Measurements from ENCODE around the gene MAML3. TPM values are rescaled to one million over a fixed set of nuclear protein-coding genes. Genes with fewer than 3 reads are reported as not detected.

Gene MAML3
- total and polyA plus RNA-seq, 12 donors: 1.1 to 4.6 (median 2.6) TPM

DNA sequence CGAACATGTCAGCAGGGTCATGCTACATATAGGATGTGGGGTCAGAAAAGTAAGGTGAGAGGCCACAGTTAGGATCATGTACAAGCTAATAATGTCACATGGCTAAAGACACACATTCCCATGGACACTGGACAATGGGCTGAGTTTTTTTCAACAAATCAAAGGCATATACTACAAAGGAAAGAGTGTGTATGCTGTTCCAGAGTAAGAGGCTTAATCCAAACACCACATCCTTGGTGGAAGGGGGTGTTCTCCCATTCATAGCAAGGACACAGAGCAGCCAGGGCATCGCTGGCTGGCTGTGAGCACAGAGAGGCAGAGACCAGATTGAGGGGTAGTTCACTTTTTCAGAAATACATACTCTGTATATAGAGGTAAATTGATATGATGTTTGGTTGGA, 356.7 kb downstream of the MAML3 start:
- H3K9me3 ChIP-seq: no peaks in the 10 kb centered on the region
- no peak overlapping the region for H3K27ac ChIP-seq
- TF ChIP-seq, protein P1, sequence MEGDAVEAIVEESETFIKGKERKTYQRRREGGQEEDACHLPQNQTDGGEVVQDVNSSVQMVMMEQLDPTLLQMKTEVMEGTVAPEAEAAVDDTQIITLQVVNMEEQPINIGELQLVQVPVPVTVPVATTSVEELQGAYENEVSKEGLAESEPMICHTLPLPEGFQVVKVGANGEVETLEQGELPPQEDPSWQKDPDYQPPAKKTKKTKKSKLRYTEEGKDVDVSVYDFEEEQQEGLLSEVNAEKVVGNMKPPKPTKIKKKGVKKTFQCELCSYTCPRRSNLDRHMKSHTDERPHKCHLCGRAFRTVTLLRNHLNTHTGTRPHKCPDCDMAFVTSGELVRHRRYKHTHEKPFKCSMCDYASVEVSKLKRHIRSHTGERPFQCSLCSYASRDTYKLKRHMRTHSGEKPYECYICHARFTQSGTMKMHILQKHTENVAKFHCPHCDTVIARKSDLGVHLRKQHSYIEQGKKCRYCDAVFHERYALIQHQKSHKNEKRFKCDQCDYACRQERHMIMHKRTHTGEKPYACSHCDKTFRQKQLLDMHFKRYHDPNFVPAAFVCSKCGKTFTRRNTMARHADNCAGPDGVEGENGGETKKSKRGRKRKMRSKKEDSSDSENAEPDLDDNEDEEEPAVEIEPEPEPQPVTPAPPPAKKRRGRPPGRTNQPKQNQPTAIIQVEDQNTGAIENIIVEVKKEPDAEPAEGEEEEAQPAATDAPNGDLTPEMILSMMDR (IDR thresholded peaks at IDR 0.05): no peak
- intact Hi-C loops (cut with DNase I): no loop called here
- ATAC-seq: no peak
- no peaks in the 10 kb centered on the region for H3K36me3 ChIP-seq
- WGBS, 2 donors: 95 to 97% methylated on average over 2 of the region's 2 CpGs
- peaks cover 0 to 34% (median 13%) of the 10 kb centered on the region in 9 donors for H3K4me1 ChIP-seq
- no peak overlapping the region for H3K4me3 ChIP-seq
- no peak for DNase-seq
- H3K27me3 ChIP-seq: no peaks in the 10 kb centered on the region

DNA sequence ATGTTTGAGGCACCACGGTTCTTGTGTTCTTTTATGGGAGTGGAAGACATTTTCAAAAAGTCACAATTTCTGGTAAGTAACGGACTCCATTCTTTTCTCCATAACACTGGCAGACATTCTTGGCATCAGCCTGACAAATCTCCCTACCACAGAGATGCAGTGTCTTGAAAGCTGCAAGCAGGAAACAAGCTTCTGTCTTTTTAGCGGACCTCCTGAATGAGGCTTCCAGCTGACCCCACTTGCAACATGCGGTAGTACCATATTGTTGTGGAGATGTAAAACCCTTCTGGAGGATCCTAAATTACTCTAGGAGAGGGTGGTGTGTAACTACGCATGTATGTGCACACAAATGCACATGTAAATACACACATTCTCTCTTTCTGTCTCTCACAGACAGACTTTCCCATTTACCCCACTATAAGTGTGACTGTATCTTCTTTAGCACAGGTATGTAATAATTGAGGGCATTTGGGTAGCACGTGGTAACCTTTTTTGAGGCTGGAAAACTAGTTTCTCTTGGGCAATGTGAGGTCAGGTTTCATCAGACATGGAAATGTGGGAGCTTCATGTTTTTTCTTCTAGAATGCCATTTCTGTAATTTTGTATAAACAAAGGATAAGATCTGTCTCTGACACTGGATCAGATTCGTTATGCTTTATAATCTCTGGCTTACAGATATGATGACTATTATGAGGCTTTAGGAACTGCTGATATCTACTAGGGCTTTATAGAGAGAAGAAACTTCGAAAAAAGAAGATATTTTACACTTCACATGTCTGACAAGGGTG, 358.3 kb downstream of the MAML3 start:
- no peak overlapping the region for H3K27ac ChIP-seq
- WGBS, 2 donors: 78 to 82% methylated on average over 8 of the region's 8 CpGs
- intact Hi-C loops (cut with DNase I): no loop called here
- H3K9me3 ChIP-seq: no peaks in the 10 kb centered on the region
- no peaks in the 10 kb centered on the region for H3K36me3 ChIP-seq
- TF ChIP-seq, protein P1 (IDR thresholded peaks at IDR 0.05): no peak
- ATAC-seq: no peak
- peaks cover 0 to 49% (median 13%) of the 10 kb centered on the region in 9 donors for H3K4me1 ChIP-seq
- H3K4me3 ChIP-seq: no peak overlapping the region
- H3K27me3 ChIP-seq: no peaks in the 10 kb centered on the region
- DNase-seq: no peak

DNA sequence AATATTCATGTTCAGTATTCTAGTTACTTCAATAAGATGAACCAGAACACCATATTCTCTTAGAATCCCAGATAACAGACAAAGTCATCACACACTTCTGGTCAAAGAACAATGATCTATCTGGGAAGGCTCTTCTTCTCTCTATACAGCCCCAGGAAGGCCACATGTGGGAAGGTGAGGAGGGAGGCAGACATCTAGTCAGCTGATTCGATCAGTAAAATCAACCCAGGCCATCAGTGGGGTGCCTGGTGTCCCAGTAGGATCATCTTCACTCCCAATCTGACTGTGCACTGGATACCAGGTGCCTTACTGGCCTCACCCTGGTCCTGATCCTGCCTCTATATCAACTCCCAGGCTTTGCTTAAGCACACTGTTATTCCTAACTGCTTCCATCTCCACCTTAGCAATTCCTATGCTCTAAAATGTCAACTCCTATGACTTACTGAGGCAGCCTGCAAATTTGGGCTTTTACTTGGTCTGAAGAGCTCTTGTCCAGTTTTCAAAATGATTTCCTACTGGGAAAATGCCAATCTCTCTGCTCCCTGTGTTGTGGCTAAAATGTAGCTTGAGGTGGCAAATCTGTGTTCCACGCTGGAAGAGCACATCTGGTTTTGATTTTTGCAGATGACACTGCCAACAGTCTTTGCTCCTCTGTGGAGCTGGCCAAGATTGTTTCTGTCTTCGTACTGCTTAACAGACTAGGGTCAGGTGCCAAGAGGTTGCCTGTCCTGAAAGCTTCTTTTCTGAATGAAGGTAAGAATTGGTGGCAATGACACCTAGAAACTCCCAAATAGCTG, 359.6 kb downstream of the MAML3 start:
- Histone ChIP-seq H3K27me3 (no peaks in the 10 kb centered on the region), H3K4me3 (no peak overlapping the region), H3K9me3 (no peaks in the 10 kb centered on the region), H3K27ac (no peak overlapping the region), H3K4me1 (peaks cover 0 to 44% (median 13%) of the 10 kb centered on the region in 9 donors), H3K36me3 (no peaks in the 10 kb centered on the region)
- TF ChIP-seq, protein P1 (IDR thresholded peaks at IDR 0.05): no peak
- intact Hi-C loops (cut with DNase I): no loop called here
- DNase-seq: no peak
- peak in 1 of 8 donors; percentile 37 for ATAC-seq
- 41 to 44% methylated on average over 3 of the region's 3 CpGs for WGBS, 2 donors

DNA sequence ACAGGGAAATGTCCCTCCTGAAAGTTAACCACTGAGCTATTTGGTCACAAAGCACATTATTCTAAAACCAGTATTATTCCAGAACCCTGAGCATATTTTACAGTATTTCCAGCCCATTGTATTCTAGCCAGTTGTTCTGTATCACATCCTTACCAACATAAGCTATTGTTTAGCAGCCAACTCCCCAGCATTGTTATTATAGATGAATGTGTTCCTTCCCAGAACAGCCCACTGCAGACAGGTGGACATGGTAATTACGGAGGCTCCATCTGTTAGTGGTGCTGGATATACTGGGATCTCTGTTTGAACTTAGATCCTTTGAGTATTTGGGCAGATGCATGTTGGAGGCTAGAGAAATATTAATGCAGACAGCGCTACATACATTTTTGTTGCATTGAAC, 362.3 kb downstream of the MAML3 start:
- no peak for DNase-seq
- Histone ChIP-seq H3K36me3 (no peaks in the 10 kb centered on the region), H3K27ac (peak overlapping the region in 6 of 10 donors; percentile 12 to 47 (median 33)), H3K4me1 (peaks cover 0 to 30% (median 5%) of the 10 kb centered on the region in 9 donors), H3K9me3 (no peaks in the 10 kb centered on the region), H3K4me3 (no peak overlapping the region), H3K27me3 (no peaks in the 10 kb centered on the region)
- TF ChIP-seq, protein P1 (IDR thresholded peaks at IDR 0.05): no peak
- 82 to 89% methylated on average over 2 of the region's 2 CpGs for WGBS, 2 donors
- peak in 7 of 8 donors; percentile 64 to 85 (median 77) for ATAC-seq
- intact Hi-C loops (cut with DNase I): no loop called here

All from heart right ventricle (tissue), 16 donors.